NCI-H128 (cell line): Measurements from ENCODE around the gene ATP1B2.
"Not testable (repeated sequence)": the region's sequence is repeated elsewhere in the genome, so short reads cannot be mapped to it uniquely, and the experiment has no call there.

Experiments used
- DNase-seq: peaks from one replicate; lab custom pipeline; 2025; ENCODE audit not compliant: unreplicated experiment; lab: John Stamatoyannopoulos, UW

ATP1B2 gene

DNA sequence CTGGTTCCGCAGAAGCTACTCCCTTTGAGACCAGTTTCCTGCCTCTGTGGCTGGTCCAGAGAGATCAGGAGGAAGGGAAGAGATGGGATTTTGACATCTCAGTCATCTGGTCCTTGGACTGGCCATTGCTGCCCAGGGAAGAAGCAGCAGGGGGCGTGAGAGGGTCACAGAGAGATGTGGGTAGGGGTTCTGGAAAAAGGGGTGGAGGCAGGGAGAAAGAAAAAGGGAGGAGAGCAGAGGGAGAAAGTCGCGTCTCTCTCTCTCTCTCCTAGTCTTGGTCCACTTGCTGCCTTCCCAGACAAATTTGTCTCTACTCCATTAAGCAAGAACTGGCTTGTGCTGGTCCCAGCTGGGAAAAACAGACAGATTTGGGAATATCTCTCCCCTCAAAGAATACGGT, 16.3 kb upstream of the ATP1B2 start:
- DNase-seq, result no peak

DNA sequence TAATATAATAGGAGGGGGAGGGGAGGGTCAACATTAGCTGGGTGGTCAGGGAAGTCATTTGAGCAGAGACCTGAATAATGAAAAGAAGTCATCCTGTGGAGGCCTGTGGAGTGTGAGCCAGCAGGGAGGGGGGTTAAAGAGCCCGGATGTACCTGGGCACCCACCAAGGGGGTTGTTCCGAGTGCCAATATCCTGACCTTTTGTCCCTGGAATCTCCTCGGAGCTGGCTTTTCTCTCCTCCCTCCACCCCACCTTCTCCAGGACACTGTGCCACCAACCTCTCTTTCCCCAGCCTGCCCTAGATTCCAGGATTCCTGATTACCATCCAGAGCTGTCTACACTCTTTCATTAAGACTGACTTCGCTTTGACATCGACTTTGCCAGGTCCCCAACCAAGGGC, 14.6 kb upstream of the ATP1B2 start:
- DNase-seq, result no peak

DNA sequence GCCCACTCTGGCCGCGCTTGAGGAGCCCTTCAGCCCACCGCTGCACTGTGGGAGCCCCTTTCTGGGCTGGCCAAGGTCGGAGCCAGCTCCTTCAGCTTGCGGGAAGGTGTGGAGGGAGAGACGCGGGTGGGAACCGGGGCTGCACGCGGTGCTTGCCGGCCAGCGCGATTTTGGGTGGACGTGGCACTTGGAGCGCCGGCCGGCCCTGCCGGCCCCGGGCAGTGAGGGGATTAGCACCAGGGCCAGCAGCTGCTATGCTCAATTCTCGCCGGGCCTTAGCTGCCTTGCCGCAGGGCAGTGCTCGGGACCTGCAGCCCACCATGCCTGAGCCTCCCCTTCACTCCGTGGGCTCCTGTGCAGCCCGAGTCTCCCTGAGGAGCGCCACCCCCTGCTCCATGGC, 9.9 kb upstream of the ATP1B2 start:
- no peak for DNase-seq

DNA sequence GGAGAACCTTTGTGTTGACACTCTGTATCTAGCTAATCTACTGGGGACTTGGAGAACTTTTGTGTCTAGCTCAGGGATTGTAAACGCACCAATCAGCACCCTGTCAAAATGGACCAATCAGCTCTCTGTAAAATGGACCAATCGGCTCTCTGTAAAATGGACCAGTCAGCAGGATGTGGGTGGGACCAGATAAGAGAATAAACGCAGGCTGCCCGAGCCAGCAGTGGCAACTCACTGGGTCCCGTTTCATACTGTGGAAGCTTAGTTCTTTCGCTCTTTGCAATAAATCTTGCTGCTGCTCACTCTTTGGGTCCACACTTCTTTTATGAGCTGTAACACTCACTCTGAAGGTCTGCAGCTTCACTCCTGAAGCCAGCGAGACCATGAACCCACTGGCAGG, 9.1 kb upstream of the ATP1B2 start:
- DNase-seq, result not testable (repeated sequence)

DNA sequence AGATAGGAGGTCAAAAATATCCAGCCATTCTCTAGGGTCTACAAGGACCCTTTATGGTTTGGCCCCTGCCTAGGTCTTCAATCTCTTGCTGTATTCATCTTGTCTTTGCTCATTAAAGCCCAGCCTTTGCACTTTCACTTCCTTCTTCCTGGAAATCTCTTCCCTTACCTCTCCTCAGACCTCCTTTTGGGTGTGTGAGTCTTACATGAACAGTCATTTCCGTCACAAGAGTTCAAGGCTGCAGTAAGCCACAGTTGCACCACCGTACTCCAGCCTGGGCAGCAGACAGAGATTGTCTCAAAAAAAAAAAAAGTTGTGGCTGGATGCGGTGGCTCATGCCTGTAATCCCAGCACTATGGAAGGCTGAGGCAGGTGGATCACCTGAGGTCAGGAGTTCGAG, 6.0 kb upstream of the ATP1B2 start:
- DNase-seq, result no peak

DNA sequence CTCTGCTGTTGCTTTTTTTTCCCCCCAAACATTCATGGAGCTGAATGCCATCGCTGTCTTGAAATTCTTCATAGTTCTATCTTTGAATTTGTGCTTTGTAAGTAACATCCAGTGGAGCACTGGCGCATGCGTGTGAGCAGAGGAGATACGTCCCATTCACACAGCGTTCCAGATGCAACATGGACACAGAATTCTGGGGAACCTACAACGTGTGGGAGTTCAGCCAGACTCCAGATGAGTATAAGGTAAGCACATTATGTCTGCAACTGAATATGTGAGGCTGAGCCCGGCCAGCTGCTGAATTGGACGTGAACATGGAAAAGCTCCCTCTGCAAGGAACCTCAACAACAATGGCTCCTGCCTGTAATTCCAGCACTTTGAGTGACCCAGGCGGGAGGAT, 4.3 kb upstream of the ATP1B2 start:
- DNase-seq, result no peak

DNA sequence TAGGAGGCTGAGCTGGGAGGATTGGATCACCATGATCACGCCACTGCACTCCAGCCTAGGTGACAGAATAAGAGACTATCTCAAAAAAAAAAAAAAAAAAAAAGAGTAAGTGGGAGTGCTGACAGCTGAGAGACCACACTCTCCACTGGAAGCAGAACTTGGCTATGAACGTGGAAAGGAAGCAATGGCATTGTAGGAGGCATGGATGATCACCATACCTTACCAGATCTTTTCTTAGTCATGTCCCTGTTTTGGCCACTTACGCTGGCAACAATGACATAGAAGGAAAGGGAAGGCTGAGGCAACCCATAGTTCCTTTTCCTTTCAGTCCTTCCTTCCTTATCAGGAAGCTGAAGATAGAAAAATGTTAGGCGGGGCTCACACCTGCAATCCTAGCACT, 3.7 kb upstream of the ATP1B2 start:
- DNase-seq, result no peak

DNA sequence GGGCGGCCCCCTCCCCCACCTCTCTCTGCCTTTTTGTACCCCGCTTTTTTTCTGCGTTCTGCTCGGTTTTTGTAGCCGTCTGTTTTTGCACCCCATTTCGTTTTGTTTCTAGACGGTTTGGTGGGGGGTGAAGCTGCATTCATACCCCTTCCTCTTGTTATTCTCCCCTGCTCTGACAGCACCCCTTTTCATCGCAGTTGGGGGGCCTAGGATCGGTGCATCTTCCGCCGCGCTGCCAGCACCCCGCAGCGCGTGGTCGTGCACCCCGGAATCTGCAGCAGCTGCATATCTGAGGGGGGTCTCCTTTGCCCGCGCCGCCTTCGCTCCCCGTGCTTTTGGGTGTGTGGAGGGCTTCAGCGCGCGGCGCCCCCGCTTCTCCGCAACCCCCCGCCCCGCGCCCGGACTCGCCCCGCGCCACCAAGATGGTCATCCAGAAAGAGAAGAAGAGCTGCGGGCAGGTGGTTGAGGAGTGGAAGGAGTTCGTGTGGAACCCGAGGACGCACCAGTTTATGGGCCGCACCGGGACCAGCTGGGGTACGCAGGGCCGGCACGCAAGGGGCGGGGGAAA, 455 bp downstream of the ATP1B2 start:
- no peak for DNase-seq

DNA sequence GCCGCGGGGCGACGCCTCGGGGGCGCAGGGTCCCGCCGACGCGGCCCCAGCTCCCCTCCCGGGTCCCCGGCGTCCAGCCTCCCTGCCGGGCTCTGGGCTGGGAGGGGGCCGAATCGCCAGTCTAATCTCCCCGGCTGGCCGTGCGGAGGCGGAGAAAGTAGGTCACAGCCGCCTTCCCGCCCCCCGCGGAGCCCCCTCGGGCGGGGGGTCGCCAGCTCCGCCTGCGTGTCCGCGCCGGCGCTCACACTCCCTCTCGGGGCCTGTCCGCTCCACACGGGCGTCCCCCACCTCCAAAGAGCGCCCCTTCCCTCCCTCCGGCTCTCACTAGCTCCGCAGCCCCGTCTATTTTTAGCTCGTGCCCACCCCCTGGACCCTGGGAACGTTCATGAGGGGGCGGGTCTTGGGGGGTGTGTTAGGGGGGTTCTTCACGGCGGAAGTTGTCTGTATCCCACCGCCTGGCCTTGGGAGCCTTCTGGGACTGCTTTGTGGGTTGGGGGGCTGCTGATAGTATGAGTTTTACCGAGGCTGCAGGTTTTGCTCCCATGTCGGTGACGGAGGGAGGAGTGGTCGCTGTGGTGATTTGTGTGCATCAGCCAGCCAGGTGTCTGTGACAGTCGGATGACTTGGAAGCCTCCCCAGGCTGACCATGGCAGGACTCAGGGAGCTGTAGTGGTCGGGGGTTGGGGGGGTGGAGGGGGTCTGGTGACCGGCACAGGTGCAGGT, 1.1 kb downstream of the ATP1B2 start:
- no peak for DNase-seq

DNA sequence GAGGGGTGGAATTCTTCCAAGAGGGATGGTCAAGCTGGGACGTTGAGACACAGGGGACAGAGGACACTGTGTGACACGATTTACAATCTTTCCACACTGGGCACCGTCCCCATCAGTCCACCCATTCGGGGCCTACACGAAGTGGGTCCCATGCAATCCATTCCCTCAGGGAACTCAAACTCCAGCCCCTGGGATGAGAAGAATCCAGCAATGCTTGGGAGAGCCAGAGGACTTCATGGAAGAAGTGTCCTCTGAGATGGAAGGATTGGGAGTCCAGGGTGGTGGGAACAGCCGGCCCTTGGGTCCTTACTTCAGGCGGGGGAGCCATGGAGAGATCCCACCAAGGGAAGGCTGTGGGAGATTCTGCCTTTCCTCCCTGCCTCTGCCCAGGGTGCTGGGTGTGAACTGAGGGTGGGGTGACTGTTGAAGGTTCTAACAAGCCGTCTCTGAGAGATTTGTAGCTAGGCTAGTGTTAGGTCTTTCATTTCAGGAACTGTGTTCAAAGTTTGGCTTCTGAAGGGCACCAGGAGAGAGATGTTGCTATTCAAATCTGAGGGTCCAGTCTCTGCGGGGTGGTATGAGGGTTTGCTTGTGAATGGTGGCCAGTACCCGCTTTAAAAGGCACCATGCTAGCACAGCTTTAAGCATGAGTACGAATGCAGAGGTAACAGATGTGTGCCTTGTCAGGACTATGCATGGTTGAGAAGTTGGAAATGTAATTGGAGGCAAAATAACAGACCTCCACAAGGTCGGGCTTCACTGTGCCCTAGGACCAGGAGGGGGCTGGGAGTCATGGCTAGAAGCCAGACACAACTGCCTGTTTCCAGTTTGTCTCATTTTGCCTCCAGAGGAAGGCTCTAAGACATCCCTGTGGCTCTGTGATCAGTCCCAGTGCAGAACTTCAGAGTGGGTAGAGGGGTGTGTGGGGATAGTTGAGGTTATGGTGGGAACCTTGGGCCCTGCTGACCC, 1.9 kb downstream of the ATP1B2 start:
- no peak for DNase-seq

DNA sequence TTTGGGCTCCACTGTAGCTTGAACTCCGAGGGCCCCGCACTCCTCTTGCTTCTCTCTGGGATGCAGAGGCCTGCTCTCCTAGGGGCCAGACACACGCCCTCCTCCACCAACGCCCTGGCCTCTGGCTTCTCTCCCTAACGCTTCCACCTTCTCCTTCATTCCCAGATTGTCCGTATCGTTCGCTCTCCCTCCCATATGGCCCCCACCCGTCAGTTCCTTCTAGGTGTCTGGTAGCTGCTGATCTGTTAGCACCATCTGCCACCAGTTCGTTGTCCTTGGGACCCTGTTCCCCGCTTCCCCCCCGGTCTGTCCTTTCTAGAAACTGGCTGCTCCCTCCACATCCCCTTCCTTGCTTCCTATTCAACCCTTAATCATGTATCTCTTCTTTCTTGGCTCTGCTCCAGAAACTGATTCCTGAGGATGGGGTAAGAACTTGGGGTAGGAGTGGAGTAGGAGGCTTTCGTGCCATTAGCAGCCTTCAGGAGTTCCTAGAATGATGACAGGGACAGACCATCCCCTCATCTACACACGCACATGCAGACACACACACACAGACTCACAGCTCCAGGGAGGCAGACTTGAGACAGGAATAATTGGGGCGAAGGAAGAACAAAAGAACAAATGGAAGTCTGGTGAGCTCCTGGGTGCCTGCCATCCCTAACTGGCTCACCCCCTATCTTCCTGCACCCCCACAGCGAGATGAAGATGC, 4.3 kb downstream of the ATP1B2 start:
- no peak for DNase-seq

DNA sequence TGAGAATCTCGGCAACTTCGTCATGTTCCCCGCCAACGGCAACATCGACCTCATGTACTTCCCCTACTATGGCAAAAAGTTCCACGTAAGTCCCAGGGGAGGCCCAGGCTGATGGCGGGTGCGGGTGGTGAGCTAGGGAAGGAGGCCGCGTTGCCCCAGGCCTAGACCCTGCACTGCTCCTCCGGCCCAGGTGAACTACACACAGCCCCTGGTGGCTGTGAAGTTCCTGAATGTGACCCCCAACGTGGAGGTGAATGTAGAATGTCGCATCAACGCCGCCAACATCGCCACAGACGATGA, 4.8 kb downstream of the ATP1B2 start:
- DNase-seq, result no peak

DNA sequence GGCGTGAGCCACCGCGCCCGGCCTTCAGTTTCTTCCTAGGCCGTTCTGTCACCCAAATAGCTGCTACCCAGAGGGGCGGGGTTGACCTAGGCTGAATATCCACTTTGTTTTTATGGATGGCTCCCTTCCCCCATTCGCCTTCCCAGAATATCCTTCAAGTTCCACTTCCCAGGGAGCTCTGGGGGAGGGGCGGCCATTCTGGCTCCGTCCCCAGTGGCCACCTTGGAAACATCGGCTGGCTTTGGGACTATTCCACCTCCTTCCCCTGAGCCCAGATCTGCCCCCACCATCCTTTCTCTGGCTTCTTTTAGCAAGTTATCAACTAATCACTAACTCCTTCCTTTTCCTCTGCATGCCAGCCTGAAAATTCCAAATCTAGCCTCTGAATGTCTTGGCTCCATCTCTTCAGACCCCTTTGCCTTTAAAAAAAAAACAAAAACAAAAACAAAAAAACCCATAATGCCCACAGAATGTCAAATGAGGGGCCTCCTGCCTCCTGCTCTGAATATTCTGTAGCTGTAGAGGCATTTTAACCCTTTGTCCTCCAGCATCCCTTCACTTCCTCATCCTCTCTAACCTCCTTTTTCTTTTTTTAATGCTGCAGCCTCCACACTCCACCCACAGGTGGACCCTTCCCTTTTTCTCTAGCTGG, 6.4 kb downstream of the ATP1B2 start:
- DNase-seq, result no peak

DNA sequence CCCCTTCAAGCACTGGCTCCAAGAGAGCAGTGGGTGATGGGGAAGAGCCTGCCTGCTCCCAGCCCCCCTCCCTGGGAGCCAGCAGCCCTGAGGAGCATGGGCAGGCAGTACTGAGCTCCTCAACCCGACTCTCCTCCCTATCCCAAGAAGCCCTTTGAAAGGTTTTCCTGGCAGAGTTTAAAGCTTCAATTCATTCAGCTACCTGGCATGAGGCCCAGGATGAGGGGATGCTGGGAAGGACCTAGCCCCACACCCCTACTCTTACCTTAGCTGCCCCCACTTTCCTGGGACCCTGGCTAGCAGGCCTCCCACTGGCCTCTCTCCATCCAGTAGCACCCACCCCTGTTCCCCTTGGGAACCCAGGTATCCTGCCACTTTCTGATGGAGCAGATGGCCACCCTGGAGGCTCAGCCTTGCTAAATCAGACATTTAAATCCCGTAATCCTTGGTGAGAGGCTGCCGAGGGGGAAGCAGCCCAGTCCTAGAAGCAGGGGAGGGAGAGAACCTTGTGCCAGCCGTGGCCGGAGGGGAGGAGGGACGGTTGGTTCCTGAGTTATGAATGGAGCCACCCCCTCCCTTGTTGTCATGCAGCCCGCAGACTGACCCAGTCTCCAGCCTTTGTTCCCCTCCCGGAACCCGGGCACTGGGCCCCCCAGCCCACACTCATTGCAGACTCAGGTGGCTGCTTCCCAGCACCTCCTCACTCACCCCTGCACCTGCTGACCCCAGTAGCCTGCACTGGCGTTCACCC, 17.1 kb downstream of the ATP1B2 start:
- DNase-seq, result no peak

DNA sequence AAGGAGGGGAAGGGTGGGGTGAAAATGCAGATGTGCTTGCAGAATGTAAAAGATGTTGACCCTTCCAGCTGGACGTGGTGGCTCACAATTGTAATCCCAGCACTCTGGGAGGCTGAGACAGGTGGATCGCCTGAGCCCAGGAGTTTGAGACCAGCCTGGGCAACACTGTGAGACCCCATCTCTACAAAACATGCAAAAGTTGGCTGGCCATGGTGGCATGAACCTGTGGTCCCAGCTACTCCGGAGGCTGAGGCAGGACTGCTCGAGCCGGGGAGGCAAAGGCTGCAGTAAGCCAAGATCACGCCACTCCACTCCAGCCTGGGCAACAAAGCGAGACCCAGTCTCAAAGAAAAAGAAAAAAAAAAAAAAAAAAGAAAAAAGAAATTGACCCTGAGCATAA, 17.8 kb downstream of the ATP1B2 start:
- DNase-seq, result no peak

DNA sequence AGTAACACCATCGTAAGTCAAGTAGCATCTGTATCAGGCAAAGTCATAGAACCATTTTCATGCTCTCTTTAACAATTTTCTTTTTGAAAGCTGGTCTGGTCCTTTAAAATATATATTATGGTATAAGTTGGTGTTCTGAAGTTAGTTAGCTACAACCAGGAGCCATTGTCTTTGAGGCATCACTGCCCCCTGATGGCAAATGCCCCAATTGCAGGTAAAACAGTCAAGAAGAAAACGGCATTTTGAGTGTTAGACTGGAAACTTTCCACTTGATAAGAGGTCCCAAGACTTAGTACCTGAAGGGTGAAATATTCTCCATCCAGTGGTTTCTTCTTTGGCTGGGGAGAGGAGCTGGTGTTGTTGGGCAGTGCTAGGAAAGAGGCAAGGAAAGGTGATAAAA, 22.5 kb downstream of the ATP1B2 start:
- DNase-seq, result no peak

DNA sequence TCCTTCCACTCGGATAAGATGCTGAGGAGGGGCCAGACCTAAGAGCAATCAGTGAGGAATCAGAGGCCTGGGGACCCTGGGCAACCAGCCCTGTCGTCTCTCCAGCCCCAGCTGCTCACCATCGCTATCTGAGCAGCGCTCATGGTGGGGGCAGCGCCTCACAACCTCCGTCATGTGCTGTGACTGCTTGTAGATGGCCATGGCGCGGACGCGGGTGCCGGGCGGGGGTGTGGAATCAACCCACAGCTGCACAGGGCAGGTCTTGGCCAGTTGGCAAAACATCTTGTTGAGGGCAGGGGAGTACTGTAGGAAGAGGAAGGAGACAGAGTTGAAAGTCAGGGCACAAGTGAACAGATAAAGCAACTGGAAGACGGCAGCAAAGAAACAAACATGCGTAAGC, 24.2 kb downstream of the ATP1B2 start:
- DNase-seq, result no peak

DNA sequence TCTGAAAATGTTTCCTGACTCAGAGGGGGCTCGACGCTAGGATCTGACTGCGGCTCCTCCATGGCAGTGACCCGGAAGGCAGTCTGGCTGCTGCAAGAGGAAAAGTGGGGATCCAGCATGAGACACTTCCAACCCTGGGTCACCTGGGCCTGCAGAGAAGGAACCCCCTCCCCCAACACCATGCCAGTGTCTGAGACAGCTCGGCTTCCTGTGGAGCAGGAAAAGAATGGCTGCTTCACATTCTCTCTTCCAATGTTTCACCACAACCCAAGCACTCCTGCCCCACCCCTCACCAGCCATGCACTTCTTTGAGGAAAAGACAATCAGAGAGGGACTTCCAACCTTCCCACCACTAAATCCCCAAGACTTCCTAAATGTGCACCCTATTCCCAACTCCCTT, 25.8 kb downstream of the ATP1B2 start:
- no peak for DNase-seq

DNA sequence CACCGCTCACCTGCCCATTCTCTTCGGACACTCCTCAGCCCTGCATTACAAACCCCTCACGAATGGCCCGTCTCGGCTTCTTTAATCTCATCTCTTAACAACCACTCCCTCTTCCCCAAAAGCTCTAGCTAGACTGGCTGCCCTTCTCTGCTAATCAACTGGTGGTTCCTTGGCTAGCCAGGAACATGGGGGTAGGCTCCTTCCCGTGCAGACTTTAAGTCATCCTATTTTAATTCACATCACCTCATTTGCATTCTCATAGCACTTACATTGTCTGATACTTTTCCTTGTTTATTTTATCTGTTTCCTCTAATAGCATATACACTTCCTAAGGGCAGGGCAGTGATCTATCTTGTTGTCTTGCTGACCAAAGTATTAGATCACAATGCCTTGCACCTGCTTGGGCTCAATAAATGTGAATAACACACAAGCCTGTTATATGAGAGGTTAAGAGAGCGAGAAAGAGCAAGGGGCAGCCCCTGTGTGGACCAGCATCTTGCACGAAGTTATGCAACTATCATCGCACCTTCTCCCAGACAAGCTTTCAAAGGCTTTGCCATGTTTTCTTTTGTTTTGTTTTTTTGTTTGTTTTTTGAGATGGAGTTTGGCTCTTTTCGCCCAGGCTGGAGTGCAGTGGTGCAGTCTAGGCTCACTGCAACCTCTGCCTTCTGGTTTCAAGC, 26.8 kb downstream of the ATP1B2 start:
- no peak for DNase-seq
